22Rv1 (cell line): ENCODE measurements around the gene DDHD1.

Source experiments
- H3K27ac ChIP-seq: fragments of 450-650 bp; 2 replicates; pipeline ENCODE4 v1.5.1; 2017
- CTCF ChIP-seq: fragments of 450-650 bp; IDR thresholded peaks from 2 replicates; pipeline ENCODE4 v1.5.1; 2017; ENCODE audit warnings: mild to moderate bottlenecking
- ZFX ChIP-seq: fragments of 450-650 bp; IDR thresholded peaks from 2 replicates; pipeline ENCODE4 v1.6.1; 2017; ENCODE audit warnings: antibody characterized with exemption, borderline replicate concordance

Gene DDHD1

DNA sequence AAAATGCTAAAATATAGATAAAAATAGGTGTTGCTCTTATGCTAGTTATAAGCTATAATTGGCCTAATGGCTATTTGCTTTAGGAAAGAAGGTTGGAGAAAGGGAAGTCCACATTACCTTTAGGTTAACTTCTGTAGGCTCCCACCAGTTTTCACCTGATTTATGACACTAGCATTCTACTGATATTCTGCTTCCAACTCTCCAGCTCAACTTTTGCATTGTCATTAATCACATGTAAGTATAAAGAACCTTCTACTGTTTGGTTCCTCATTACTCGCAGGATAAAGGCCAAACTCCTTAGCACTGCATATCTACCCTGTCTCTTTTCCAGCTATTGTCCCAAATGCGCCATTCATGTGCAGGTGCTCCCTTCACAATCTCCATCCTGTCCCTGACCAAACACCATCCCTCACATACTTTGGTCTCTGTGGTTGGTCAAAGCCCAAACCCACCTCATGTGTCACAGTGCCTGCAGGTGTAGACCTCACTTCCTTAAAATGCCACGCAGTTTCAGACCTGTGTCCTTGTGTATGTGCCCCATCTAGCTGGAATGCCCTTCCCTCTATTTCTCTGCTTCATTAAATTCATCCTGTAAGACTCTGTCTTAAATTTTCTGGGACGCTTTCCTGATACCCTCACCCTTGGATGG, 3.3 kb downstream of the DDHD1 start:
- TF ChIP-seq CTCF (no peak), ZFX (no peak)
- H3K27ac ChIP-seq, result no peak overlapping the region

- H3K27ac ChIP-seq, result no peak overlapping the region
- no peak for TF ChIP-seq ZFX
- no peak for TF ChIP-seq CTCF
These were observed 4.5 kb downstream of the DDHD1 start for GRCh38 chr14:53148671-53149070.

DNA sequence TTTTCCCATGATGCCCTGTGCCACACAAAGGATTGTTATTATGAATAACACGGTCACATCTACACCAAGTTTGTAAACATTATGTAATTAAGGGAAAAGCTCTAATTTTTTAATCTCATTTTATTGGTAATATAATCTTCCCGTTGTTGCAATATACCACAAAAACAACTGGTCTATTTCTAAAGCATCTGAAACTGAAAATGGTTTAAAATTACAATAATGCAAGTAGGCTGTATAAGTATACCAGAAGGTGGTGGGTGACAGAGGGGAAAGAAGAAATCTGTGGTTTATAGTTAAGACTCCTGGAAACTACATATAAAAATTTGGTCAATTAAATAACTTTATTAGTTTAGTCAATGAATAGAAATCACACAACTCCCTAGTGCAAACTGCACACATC, 5.2 kb downstream of the DDHD1 start:
- no peak overlapping the region for H3K27ac ChIP-seq
- TF ChIP-seq CTCF (no peak), ZFX (no peak)

- TF ChIP-seq ZFX, result no peak
- no peak for TF ChIP-seq CTCF
- no peak overlapping the region for H3K27ac ChIP-seq
These were observed 5.9 kb downstream of the DDHD1 start for GRCh38 chr14:53147208-53147607.

DNA sequence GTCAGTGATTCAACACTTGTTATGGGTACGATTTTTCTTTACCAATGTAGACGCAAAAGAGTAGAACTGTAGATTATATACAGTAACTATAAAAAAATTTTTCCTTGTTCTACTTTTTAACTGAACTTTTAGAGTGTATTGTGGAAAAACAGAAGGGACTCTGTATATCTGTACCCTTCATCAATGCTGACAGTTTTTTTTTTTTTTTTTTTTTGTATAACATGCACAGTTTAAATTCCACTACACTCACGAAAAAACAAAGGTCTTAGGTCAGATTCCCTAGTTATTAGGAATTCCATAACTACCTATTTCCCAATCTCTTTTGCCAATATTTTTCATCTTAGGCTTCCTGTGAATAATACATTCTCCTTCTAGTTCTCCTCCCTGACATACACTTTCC, 6.4 kb downstream of the DDHD1 start:
- no peak for TF ChIP-seq CTCF
- no peak overlapping the region for H3K27ac ChIP-seq

DNA sequence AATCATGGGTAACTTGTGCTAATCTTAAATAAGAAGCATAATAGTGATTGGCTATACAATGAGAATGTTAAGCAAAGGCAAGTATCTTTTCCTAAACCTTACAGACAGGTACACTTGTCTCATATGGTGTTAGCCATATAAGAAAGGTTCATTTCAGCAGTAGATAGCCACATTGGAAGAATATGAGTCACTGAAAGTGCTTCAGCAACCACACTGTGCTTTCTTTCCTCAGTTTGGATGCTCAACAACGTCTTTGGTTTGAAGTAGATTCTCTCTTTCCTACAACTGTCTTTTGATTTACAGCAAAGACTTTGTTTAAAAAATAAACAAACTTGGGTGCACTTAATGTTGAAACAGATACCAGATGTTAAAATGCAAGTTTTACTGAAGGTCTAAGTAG, 8.9 kb downstream of the DDHD1 start:
- no peak overlapping the region for H3K27ac ChIP-seq

GRCh38 chr14:53140585-53140984, 12.5 kb downstream of the DDHD1 start:
- no peak overlapping the region for H3K27ac ChIP-seq
- TF ChIP-seq CTCF (no peak), ZFX (no peak)

More for the DNA sequence above, 8.9 kb downstream of the DDHD1 start:
- TF ChIP-seq CTCF, result no peak
- TF ChIP-seq ZFX, result no peak
